GM19035 (cell line): ENCODE results near the gene ZDBF2.
"Not testable (repeated sequence)": the region's sequence is repeated elsewhere in the genome, so short reads cannot be mapped to it uniquely, and the experiment has no call there.

Source experiments
- ATAC-seq: cut with Tn5 transposase; IDR thresholded peaks from one replicate; pipeline ENCODE4 v1.9.1; 2021; ENCODE audit not compliant: unreplicated experiment

ZDBF2 gene

GRCh38 chr2:206259376-206260187 is 14.9 kb upstream of the ZDBF2 start:
- no peak for ATAC-seq

GRCh38 chr2:206260188-206261012 is 14.1 kb upstream of the ZDBF2 start:
- ATAC-seq: peak; percentile 92

- ATAC-seq: no peak
Observed at GRCh38 chr2:206263959-206264603, 10.4 kb upstream of the ZDBF2 start.

- peak; percentile 71 for ATAC-seq
Observed at GRCh38 chr2:206266130-206267125, 8.0 kb upstream of the ZDBF2 start.

- no peak for ATAC-seq
Observed at GRCh38 chr2:206267567-206267966, 6.9 kb upstream of the ZDBF2 start.

- no peak for ATAC-seq
Observed at GRCh38 chr2:206271065-206271464, 3.4 kb upstream of the ZDBF2 start.

GRCh38 chr2:206273905-206274304 is 558 bp upstream of the ZDBF2 start:
- ATAC-seq: no peak

GRCh38 chr2:206275312-206276055 is 1.0 kb downstream of the ZDBF2 start:
- ATAC-seq: peak; percentile 40

GRCh38 chr2:206276169-206276942 is 1.9 kb downstream of the ZDBF2 start:
- ATAC-seq: no peak

GRCh38 chr2:206277503-206277902 is 3.0 kb downstream of the ZDBF2 start:
- no peak for ATAC-seq

- ATAC-seq: no peak
Observed at GRCh38 chr2:206282746-206283145, 8.3 kb downstream of the ZDBF2 start.

GRCh38 chr2:206287197-206287596 is 12.7 kb downstream of the ZDBF2 start:
- no peak for ATAC-seq

- ATAC-seq: no peak
Observed at GRCh38 chr2:206289391-206289790, 14.9 kb downstream of the ZDBF2 start.

- no peak for ATAC-seq
Observed at GRCh38 chr2:206296128-206296527, 21.7 kb downstream of the ZDBF2 start.

- ATAC-seq: not testable (repeated sequence)
Observed at GRCh38 chr2:206299608-206300007, 25.1 kb downstream of the ZDBF2 start.

- peak; percentile 50 for ATAC-seq
Observed at GRCh38 chr2:206305523-206306245, 31.2 kb downstream of the ZDBF2 start.

GRCh38 chr2:206311026-206311425 is 36.6 kb downstream of the ZDBF2 start:
- ATAC-seq: no peak

GRCh38 chr2:206316141-206316540 is 41.7 kb downstream of the ZDBF2 start:
- ATAC-seq: no peak
